SHP77 (cell line): Measurements from ENCODE around the gene RSPH1.

Experiments used
- DNase-seq, 2 experiments: peaks; one replicate each; lab custom pipeline; 2025; lab: John Stamatoyannopoulos, UW

Gene RSPH1

DNA sequence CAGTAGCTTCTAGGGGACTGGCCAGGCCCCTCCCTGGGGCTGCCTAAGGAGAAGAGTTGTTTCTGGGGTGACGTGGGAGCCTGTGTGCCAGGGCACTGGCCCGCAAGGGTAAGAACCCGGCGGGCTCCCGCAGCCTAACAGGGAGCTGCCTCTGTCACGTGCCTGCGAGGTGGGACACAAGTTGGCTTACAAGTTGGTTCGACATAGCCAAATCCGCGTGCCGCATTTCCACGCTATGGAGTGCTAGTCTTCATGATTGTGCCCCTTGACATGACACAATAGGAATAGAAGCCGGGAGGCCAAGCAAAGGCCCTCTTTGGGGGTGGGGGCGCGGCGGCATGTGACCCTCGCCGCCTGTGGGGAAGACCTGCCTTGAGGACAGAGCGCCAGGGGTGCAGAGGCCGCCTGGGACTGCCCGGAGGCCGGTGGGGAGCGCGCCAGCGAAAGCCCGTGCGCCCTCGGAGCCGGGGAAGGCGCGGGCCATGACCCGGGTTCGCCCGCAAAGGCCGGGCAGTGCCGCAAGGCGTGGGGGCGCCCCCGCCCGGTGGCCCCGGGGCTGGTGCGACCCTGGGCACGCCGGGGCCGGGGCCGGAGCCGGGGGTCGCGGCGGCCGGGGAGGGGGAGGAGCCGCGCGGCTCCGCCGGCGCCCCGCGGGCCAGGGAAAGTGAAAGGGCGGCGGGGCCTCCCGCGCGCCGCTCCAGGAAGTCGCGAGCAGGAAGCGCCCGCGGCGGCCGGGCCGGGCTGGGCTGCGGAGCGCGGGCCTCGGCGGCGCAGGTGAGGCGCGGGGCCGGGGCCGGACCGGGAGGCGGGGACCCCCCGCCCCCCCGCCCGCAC, 17.3 kb upstream of the RSPH1 start, which contains the start of gene SLC37A1:
Gene SLC37A1, plus strand, starts transcription at position 702 of the 834 bp plus-strand sequence. CDS start 4,603 bp downstream, outside the sequence.
- no peak for DNase-seq

- no peak for DNase-seq
These were observed 16.5 kb upstream of the RSPH1 start for GRCh38 chr21:42512346-42513034.

DNA sequence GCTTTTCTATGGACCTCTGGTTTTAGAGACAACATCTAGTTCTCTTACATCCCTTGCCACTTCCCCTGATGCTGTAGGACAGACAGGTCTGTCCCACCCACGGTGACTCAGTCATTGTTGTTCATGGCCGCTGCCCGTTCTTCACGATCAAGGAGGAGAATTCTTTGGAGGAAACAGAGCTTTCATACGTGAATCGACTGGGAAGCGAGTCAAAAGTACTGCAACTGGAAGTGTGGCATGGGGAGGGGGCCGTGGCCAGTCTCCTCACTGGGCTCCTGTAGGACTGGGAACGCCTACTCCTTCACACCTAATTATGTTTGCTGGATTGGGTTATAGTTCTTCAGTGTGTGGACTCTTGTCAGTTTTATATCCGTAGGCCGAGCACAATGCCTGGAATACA, 13.2 kb upstream of the RSPH1 start:
- DNase-seq: no peak

- DNase-seq: no peak
These were observed 12.3 kb upstream of the RSPH1 start for GRCh38 chr21:42508371-42508770.

- no peak for DNase-seq
These were observed 11.4 kb upstream of the RSPH1 start for GRCh38 chr21:42507418-42507817.

GRCh38 chr21:42505090-42505726, 9.2 kb upstream of the RSPH1 start:
- DNase-seq: no peak

GRCh38 chr21:42503711-42504110, 7.7 kb upstream of the RSPH1 start:
- no peak for DNase-seq

DNA sequence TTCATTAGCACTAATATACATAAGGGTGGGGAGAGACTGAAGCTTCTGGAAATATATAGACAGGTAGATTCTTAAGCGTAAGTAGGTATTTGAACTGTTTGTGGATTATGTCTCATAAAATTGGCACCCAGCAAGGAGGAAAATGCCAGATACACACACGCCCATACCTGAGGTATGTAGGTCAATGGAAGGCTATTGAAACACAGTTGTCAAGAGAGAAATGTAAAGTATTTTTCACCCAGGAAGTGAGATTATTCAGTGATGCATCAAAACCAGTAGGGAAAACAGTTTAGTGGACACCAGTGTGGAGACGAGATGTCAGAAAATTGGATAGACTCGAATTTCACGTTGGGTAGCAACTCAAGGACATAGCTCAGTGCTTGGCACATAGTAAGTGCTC, 4.7 kb upstream of the RSPH1 start:
- DNase-seq: no peak

DNA sequence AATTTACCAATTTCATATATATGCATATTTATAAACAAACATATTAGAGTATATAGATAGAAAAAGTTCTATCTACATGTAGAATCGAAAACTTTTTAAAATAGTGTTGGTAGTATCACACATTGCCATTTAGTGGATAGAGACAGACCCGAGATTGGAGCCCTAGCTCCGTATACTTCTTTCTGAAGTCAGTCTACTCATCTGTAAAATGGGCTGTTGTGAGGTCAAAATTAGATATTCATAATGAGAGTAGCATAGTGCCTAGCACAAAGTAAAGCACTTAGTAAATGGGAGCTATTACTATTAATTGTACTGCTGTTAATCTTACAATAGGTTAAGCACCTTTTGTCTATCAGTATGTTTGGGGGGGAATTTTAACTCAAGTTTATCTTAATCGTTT, 4.2 kb upstream of the RSPH1 start:
- no peak for DNase-seq

- DNase-seq: no peak
These were observed 3.6 kb upstream of the RSPH1 start for GRCh38 chr21:42499444-42500112.

DNA sequence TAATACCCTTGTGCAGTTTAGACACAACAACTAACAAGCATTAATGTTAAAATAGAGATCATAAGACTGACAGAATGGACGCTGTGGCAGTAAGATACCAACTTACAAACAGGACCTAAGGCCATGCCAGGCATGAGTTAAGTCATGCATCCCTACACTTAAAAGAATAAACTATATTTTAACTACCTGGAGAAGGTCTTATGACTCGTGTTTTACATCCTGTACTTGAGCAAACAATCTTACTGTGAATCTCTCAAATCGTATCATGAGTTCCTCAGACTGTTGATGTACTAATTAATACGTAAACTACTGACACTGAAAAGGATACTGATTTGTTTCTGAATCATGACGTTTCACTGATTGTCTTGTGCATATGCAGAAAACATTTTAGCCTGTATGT, 2.0 kb upstream of the RSPH1 start:
- DNase-seq: no peak

DNA sequence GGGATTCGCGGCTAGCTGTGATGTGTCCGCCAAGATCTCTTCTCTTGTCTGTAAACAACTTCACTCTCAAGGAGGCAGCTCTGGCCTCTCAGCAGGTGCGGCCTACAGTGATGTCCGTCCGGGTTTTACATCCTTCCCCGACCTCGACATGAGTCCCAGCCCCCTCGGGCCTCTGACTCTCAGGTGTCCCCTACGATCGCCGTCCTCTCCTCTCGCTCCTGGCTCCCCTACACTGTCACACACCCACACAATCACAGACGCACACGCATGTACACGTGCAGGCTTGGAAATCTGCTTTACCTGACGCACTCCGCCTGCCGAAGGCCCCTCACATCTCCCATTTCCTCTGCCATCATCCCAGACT, 797 bp upstream of the RSPH1 start:
- peak in 1 of 2 experiments; percentile 32 for DNase-seq

GRCh38 chr21:42495765-42496119, 282 bp downstream of the RSPH1 start:
- no peak for DNase-seq

- DNase-seq: no peak
These were observed 997 bp downstream of the RSPH1 start for GRCh38 chr21:42495027-42495426.

- DNase-seq: no peak
These were observed 2.6 kb downstream of the RSPH1 start for GRCh38 chr21:42493109-42494060.

DNA sequence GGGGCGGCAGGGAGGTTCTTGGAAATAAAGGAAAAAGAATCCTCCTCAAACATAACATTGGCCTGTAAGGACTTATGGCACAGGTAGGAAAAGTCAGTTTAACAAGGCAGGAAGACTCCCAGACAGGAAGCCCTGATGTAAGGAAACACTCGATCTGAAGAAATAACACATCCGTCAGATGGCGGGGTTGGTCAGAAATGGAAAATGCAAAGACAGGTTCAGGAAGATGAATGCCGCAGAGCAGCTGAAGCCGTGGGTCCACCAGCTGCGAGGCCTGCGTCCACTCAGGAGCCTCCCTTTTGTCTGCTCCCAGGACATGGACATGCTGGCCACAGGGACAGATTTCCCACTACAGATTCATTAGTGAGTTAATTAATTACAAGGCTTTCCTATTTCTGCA, 3.8 kb downstream of the RSPH1 start:
- DNase-seq: no peak

GRCh38 chr21:42491328-42491727, 4.7 kb downstream of the RSPH1 start:
- no peak for DNase-seq

- DNase-seq: no peak
These were observed 5.3 kb downstream of the RSPH1 start for GRCh38 chr21:42490720-42491119.

DNA sequence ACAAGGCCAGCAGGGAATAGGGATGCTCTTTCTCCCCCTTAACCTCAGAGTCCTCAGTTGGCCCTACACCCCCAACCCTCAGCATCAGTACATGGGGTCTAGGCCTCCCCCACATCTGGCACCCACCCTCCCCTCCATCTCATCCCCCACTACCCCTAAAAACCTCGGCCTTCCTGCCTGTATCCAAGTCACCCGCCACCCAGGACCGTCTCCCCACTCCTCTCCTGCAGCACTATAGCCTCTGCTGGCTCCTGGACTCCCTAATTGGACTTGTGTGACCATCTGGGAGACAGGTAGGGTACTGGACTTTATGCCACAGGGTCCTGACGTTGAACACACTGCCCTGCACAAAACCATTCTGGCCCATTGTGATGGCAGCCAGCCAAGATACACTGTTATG, 6.0 kb downstream of the RSPH1 start:
- DNase-seq: no peak

DNA sequence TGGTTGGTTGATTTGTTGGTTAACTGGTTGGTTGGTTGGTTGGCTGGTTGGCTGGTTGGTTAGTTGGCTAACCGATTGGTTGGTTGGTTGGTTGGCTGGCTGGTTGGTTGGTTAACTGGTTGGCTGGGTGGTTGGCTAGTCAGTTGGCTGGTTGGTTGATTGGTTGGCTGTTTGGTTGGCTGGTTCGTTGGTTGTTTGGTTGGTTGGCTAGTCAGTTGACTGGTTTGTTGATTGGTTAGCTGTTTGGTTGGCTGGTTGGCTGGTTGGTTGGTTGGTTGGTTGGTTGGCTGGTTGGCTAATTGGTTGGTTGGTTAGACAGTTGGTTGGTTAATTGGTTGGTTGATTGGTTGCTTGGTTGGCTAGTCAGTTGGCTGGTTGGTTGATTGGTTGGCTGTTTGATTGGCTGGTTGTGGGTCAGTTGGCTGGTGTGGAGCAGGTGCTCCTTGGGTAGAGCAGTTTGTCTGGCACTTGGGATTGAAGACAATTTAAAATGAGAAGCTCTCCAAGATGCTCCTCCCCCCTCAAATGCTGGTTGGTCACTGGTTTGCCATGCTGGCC, 6.9 kb downstream of the RSPH1 start:
- no peak for DNase-seq

GRCh38 chr21:42486531-42486930, 9.5 kb downstream of the RSPH1 start:
- DNase-seq: no peak
